Stimulated activated CD8-positive, alpha-beta memory T cell treated with anti-CD3 and anti-CD28 coated beads, Interleukin-15, amount 100 ng/mL, for 24 hours (primary cell): Measurements from ENCODE around the gene EEF1A1.
A peak's percentile ranks its signal among the peaks of the same experiment; 100 is the strongest.
"Not testable (repeated sequence)": the region's sequence is repeated elsewhere in the genome, so short reads cannot be mapped to it uniquely, and the experiment has no call there.

Source experiments
- DNase-seq: peaks from one replicate; pipeline ENCODE4 v3.0.0-alpha.2; 2020; ENCODE audit warnings: low read depth

Gene EEF1A1

GRCh38 chr6:73520688-73521350, at the start of gene EEF1A1:
Gene EEF1A1, minus strand, starts transcription at chr6:73521032. Its CDS starts 1,006 bp downstream, at chr6:73520026.
- peak; percentile 94 for DNase-seq

GRCh38 chr6:73569121-73569520, 48.3 kb upstream of the EEF1A1 start:
- no peak for DNase-seq

GRCh38 chr6:73566954-73567591, 46.2 kb upstream of the EEF1A1 start:
- DNase-seq: no peak

- not testable (repeated sequence) for DNase-seq
Observed at GRCh38 chr6:73566486-73566871, 45.6 kb upstream of the EEF1A1 start.

GRCh38 chr6:73565767-73566485, 45.1 kb upstream of the EEF1A1 start:
- DNase-seq: no peak

GRCh38 chr6:73564578-73565345, 43.9 kb upstream of the EEF1A1 start:
- DNase-seq: no peak

- DNase-seq: no peak
Observed at GRCh38 chr6:73562558-73562957, 41.7 kb upstream of the EEF1A1 start.

GRCh38 chr6:73560853-73561407, 40.1 kb upstream of the EEF1A1 start:
- no peak for DNase-seq

- DNase-seq: no peak
Observed at GRCh38 chr6:73560182-73560732, 39.4 kb upstream of the EEF1A1 start.

GRCh38 chr6:73559399-73559794, 38.6 kb upstream of the EEF1A1 start:
- DNase-seq: not testable (repeated sequence)

- no peak for DNase-seq
Observed at GRCh38 chr6:73558624-73559398, 38.0 kb upstream of the EEF1A1 start.

GRCh38 chr6:73556836-73557235, 36.0 kb upstream of the EEF1A1 start:
- DNase-seq: no peak

GRCh38 chr6:73555380-73555949, 34.6 kb upstream of the EEF1A1 start:
- not testable (repeated sequence) for DNase-seq

GRCh38 chr6:73551115-73551514, 30.3 kb upstream of the EEF1A1 start:
- not testable (repeated sequence) for DNase-seq

GRCh38 chr6:73548458-73549446, 27.9 kb upstream of the EEF1A1 start:
- no peak for DNase-seq

- DNase-seq: no peak
Observed at GRCh38 chr6:73547036-73547435, 26.2 kb upstream of the EEF1A1 start.

- no peak for DNase-seq
Observed at GRCh38 chr6:73542891-73543290, 22.1 kb upstream of the EEF1A1 start.

GRCh38 chr6:73542481-73542880, 21.6 kb upstream of the EEF1A1 start:
- not testable (repeated sequence) for DNase-seq

- no peak for DNase-seq
Observed at GRCh38 chr6:73538116-73538779, 17.4 kb upstream of the EEF1A1 start.
